C1 segment of cervical spinal cord (tissue), 14 donors: ENCODE results near the gene SH2D1B.

Experiments
- DNase-seq, 14 donors: peaks; one replicate each; lab custom pipeline; 2025; lab: John Stamatoyannopoulos, UW

Gene SH2D1B

DNA sequence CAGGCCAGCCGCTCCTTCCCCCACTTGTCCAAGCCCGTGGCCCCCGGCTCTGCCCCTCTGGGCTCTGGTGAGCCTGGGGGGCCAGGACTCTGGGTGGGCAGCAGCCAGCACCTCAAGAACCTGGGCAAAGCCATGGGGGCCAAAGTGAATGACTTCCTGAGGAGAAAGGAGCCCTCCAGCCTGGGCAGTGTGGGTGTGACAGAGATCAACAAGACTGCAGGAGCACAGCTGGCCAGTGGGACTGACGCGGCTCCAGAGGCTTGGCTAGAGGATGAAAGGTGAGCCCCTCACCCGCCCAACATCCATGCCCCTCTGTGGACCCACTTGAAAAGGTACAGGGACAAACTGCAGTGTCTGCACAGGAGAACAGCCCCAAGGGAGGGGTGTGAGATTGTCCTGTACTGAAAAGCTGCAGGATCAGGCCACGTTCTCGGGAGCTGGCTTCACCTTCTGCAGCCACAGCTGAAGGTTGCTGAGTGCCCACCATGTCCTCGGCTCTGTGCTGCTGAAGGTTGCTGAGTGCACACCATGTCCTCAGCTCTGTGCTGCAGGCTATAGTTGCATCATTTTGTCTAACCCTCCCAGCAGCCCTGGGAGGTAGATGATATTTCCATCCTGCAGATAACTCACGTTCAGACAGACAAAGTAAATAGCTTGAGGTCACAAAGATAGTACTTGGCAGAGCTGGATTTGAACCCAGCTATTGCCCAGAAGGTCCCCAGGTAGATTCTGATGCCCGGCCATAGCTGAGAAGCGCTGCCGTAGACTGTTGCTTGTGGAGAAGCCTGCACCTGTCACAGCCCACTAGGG lies 29.8 kb downstream of the SH2D1B start:
- no peak for DNase-seq

- no peak for DNase-seq
Observed at GRCh38 chr1:162381383-162381782, 30.6 kb downstream of the SH2D1B start, which contains the start of gene C1orf226. TSS of gene C1orf226 (plus strand) at chr1:162381728. CDS start at chr1:162381902, 174 bp downstream.

GRCh38 chr1:162380061-162380846 lies 31.7 kb downstream of the SH2D1B start:
- no peak for DNase-seq

DNA sequence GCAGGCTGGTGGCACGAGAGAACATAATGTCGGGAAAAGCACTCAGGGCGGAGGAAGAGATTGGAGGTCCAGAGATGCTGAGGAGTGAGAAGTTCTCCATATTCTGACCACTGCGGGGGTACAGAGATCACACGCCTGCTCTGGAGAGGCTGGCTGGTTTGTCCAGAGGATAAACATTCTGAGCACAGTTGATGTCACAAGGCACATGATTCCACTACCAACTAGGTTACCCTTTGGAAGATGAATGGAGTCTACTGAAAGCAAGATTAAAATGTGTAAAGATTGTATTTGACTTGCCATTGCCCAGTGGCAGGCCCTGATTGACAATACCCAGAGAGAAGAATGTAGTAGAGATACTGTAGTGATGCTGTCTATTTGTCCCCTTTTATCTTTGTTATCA lies 35.2 kb downstream of the SH2D1B start, which contains the start of gene SPATA46:
TSS of gene SPATA46 (minus strand) at position 164 of the 400 bp plus-strand sequence. CDS start at position 100, 64 bp downstream.
- no peak for DNase-seq

- no peak for DNase-seq
Observed at GRCh38 chr1:162375463-162375862, 36.5 kb downstream of the SH2D1B start.

DNA sequence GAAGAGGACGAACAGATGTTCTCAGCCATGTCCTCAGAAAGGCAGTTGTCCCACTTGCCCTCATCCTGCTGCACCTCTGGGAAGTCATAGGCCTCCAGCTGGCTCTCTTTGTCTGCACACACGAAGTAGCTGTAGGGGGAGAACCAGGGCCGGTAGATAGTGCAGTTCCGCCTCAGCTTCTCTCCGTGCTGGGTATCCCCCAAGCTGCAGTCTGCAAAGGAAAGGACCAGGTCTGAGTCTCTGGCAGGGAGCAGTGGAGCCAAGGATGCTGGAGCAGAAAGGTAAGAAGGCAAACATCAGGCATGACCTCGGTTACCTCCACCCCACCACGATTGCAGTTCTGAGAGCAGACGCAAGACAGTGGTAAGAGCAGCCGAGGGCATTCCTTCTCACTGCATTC lies 37.5 kb downstream of the SH2D1B start:
- DNase-seq = no peak

GRCh38 chr1:162373541-162374260 lies 38.2 kb downstream of the SH2D1B start:
- DNase-seq = no peak

DNA sequence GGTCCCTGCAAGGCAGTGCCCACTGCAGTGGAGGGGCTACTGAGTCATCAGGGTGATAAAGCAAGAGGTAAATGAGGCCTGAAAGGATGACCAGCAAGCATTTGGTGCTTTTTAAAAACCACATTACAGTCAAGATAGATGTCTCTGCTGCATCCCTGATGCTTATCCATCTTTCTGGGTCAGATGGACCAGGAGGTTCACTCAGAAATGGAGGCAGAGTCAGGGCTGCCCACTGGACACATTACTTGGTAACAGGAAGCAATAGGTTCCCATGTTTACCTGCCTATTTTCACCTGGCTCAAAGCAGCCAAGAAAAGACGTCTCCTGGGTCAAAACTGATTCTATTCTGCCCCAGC lies 38.9 kb downstream of the SH2D1B start:
- no peak for DNase-seq

DNA sequence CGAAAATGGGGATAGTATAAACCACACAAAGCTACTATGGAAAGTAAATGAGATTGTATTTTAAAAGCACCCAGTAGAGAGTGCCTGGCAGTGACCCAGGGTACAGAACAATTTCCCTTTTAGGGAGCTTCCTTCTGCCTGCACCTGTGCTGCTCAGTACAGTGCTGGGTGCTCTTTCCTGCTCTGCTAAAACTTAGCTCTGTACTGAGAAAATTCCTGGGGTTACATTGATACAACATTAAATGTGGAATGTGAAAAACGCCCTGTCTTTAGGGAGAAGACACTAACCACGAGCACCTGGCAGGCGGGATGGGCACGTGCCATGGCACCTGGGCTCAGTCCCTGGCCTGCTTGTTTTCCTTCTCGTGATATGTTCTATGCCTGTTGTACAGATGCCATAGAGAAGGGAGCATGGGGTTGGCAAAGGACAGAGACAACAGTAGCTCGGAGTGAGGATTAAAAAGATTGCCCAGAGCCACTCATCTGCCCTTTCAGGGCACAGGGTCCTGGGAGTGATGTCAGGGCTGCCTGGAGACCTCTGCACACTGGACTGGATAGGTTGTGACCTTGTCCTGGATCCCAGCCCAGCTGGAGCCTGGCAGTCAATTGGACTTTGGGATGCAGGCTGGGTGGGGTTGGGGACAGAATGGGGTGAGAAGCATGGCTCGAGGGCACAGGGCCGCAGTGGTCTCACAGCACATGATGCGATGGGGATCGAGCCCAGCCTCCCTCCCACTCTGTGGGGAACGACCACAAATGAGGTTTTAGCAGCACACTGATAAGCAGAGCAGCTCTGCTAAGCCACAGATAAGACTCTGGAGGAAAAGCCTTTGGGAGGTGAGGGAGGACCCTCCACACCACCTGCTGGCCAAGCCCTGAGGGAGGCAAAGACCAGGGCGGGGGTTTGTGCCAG lies 39.5 kb downstream of the SH2D1B start:
- no peak for DNase-seq

GRCh38 chr1:162371611-162372010 lies 40.3 kb downstream of the SH2D1B start:
- no peak for DNase-seq

DNA sequence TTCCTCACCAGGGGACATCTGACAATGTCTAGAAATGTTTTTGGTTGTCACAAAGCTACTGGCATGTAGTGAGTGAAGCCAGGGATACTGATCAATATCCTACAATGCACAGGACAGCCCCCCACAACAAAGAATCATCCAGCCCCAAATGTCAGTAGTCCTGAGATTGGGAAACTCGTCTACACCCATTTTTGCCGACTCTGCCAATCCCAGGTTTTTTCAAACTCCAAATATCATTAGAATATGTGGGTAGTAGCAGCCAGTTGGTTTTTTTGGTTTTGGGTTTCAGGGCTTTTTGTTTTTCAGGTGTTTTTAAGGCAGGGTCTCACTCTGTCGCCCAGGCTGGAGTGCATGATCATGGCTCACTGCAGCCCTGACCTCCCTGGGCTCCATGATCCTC lies 41.2 kb downstream of the SH2D1B start:
- DNase-seq = no peak

DNA sequence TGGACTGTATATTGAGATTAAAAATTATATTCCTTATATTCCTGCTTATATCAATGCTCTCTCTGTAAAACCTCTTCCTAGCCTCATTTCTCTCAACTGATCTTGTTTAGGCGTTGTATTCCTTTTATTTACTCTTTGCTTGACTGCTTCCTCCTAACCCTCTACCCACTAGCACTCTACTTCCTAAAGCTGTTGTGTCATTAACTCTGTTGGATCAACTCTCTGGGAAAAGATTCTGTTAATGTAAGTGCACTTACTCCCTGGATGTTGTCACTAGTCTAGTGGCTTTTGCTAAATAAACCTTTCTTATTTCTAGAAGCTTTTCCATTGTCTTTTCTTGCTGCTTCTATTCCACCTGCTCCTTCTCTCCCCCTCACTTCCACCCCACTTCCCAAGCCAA lies 41.8 kb downstream of the SH2D1B start:
- DNase-seq = no peak

DNA sequence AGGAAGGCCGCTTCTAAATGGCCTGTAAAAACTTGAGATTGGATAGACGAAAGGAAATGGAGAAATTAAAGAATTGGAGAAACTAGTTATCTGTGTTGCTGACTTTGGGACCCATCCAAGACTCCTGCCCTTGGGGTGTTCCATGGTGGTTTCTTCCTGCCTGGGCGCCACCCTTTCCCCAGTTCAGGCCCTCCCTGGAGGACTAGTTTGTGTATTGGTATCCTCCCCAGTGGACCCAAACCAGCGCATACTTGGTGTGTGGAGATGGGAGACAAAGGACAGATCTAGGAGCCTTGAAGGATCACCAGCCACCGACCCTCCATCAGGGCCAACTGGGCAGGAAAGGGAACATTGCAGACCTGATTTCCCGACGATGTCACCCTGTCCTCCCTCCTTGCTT lies 42.4 kb downstream of the SH2D1B start:
- no peak for DNase-seq

- DNase-seq = no peak
Observed at GRCh38 chr1:162368451-162368850, 43.5 kb downstream of the SH2D1B start.

- no peak for DNase-seq
Observed at GRCh38 chr1:162367772-162368171, 44.2 kb downstream of the SH2D1B start.

DNA sequence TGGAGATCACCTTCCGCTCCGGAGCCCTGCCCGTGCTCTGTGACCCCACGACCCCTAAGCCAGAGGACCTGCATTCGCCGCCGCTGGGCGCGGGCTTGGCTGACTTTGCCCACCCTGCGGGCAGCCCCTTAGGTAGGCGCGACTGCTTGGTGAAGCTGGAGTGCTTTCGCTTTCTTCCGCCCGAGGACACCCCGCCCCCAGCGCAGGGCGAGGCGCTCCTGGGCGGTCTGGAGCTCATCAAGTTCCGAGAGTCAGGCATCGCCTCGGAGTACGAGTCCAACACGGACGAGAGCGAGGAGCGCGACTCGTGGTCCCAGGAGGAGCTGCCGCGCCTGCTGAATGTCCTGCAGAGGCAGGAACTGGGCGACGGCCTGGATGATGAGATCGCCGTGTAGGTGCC lies 44.9 kb downstream of the SH2D1B start:
- no peak for DNase-seq

DNA sequence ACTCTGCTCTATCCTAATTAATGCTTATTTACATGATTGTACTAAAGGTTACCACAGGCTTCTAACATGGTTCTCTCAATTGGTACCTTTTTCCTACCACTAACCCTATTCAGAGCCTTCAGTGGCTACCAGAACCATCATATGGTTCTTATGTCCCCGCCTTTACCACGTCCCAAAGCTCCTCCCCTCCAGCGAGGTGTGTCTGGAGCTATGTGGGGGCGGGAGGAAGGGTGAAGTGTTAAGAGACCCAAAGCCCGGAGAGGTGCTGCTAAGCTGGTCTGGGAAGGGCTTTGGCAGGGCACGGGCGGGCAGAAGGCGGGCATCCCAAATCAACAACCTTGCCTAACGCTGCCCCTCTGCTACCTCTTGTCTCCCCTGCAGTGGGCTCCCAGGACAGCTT lies 45.3 kb downstream of the SH2D1B start:
- DNase-seq = no peak

GRCh38 chr1:162366149-162366548 lies 45.8 kb downstream of the SH2D1B start:
- DNase-seq = no peak

DNA sequence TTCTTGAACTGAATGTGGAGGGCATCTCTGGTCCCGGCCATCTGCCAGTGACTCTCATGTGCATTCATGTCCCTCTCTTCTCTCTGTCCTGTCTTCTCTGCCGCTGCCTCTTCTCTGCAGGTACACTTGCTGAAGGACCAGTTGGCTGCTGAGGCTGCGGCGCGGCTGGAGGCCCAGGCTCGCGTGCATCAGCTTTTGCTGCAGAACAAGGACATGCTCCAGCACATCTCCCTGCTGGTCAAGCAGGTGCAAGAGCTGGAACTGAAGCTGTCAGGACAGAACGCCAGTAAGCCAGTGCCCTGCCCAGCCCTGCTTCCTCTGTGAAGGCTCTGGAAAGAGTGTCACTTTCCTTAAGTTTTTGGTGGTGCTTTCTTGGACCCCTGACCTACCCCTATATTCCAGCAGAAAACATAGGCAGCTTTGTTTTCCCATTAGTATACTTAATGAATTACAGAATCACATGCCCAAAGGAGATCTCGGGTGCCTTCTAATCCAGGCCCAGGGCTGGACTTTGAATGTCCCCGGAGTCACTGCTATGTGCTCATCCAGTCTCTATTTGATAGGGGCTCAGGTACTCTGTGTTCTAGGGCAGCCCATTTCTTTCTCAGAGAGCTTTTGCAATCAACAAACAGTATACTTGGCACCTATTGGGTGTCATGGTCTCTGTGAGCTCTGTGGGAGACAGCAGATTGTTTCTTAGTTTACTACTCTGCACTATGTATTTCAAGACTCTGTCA lies 46.5 kb downstream of the SH2D1B start:
- DNase-seq = no peak

- no peak for DNase-seq
Observed at GRCh38 chr1:162364498-162364897, 47.4 kb downstream of the SH2D1B start.
